Ovary (tissue), 9 donors: ENCODE data around the gene DLAT. TPM values are rescaled to one million over a fixed set of nuclear protein-coding genes. Genes with fewer than 3 reads are reported as not detected.

Experiments used
- DNase-seq, 5 donors: peaks; one replicate each; pipeline ENCODE4 v3.0.0-alpha.2; 2019 to 2020
- H3K27ac ChIP-seq, 2 donors: fragments of 200-600 bp; one replicate each; pipeline versions ENCODE4 v1.5.1 to v1.8.0; 2019 to 2022
- H3K27me3 ChIP-seq: fragments of 200-600 bp; one replicate; pipeline ENCODE4 v1.8.0; 2022
- H3K36me3 ChIP-seq: fragments of 200-600 bp; sonication (generic); one replicate; pipeline ENCODE4 v1.5.1; 2019
- H3K4me1 ChIP-seq: one replicate; pipeline ENCODE4 v1.8.1; 2013; ENCODE audit warnings: mild to moderate bottlenecking, moderate library complexity; ENCODE audit not compliant: insufficient read depth
- H3K4me3 ChIP-seq: fragments of 200-600 bp; sonication (generic); one replicate; pipeline ENCODE4 v1.5.1; 2017
- H3K9me3 ChIP-seq, 2 donors: fragments of 200-600 bp in 1 of 2; sonication (generic) in 1 of 2; one replicate each; pipeline versions ENCODE4 v1.5.1 to v1.8.1; 2013 to 2019; ENCODE audit warnings: mild to moderate bottlenecking in 1 of 2, moderate library complexity in 1 of 2
- EP300 ChIP-seq: sonication (generic); formaldehyde crosslinking; IDR thresholded peaks from one replicate; pipeline ENCODE4 v1.6.1; 2017; ENCODE audit warnings: antibody characterized with exemption
- POLR2A ChIP-seq: fragments of 450-650 bp; IDR thresholded peaks from one replicate; pipeline ENCODE4 v1.6.1; 2017; ENCODE audit warnings: antibody characterized with exemption, mild to moderate bottlenecking, moderate library complexity
- WGBS, 3 donors: extraction: QIAGEN DNeasy Blood & Tissue Kit in 1 of 3; methylation state at CpG; one replicate each; pipeline versions ENCODE4 v1.1.5 to v1.1.7; 2013 to 2017; 5-methylcytosine and 5-hydroxymethylcytosine counted together
- intact Hi-C, 4 donors: fragments of 100-400 bp; cut with DNase I; formaldehyde crosslinking; loops; one replicate each; pipeline versions ENCODE4 v1.11.0 to v1.15.1; 2022 to 2023
- polyA plus RNA-seq, 2 donors: library from polyadenylated mRNA; stranded (reverse); fragments of 200-250 nt in 1 of 2; fragments of 350-450 nt in 1 of 2; fragmentation: Illumina TruSeq in 1 of 2; extraction: RNeasy Lipid Tissue Mini Kit (QIAGEN cat#74804) in 1 of 2; gene quantifications; one replicate each; pipeline ENCODE4 v1.2.3, GENCODE V29; 2013 to 2014
- total RNA-seq, 7 donors: library from RNA; depleted of rRNA in 2 of 7; stranded (reverse); fragments of >200 nt in 2 of 7; fragmentation: NEBNext Ultra II Directional in 3 of 7; extraction: Animal tissue kit (Norgen Biotek cat#: 25700) in 3 of 7; gene quantifications; one replicate each; pipeline versions ENCODE4 v1.1.0 to v1.2.4, GENCODE V29; 2016 to 2023
- TF ChIP-seq, protein P1 (sequence below), 3 donors: fragments of 450-650 bp in 2 of 3; fragments of 200-600 bp in 1 of 3; IDR thresholded peaks; one replicate each; pipeline versions ENCODE4 v1.5.1 to v1.8.0; 2016 to 2022; ENCODE audit warnings: antibody characterized with exemption in 3 of 3, mild to moderate bottlenecking in 1 of 3
- donor health status: DM: no; HTN: no; CAD: no; lungs with moderate emphysema.
- donor health status: DM: no; HTN: no; CAD: no.
- donor health status: Bipolar disorder and iron deficiency.
- donor health status: DM: yes; HTN: yes; CAD: no.
- donor health status: DM: no; HTN: no; CAD: no.
- donor health status: DM: yes; HTN: yes; CAD: no.

DLAT gene
- total and polyA plus RNA-seq, 9 donors = 10.8 to 27.8 (median 19.9) TPM

DNA sequence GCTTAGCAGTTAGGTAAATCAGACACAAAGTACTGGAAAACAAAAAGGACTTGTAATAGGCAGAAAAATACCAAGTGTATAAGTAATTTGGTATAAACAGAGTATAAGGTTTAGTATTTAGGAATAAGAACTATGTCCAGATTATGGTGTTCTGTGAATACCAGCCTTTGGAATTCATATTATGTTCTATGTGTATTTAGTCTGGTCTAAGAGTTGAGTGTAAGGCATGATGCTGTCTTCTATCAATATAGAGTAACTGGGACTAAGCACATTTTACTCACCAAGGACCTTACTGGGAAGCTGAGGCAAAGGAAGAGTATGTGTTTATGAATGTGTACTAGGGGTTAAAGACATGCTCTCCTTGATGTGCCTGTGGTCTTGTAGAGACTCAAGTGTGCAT lies 71.0 kb downstream of the DLAT start:
- Histone ChIP-seq H3K4me3 (no peak overlapping the region), H3K27ac (no peak overlapping the region), H3K4me1 (peaks cover 1% of the 10 kb centered on the region), H3K9me3 (no peaks in the 10 kb centered on the region), H3K36me3 (no peaks in the 10 kb centered on the region), H3K27me3 (no peaks in the 10 kb centered on the region)
- no peak for TF ChIP-seq EP300
- no peak for DNase-seq
- intact Hi-C loops = no loop called here

DNA sequence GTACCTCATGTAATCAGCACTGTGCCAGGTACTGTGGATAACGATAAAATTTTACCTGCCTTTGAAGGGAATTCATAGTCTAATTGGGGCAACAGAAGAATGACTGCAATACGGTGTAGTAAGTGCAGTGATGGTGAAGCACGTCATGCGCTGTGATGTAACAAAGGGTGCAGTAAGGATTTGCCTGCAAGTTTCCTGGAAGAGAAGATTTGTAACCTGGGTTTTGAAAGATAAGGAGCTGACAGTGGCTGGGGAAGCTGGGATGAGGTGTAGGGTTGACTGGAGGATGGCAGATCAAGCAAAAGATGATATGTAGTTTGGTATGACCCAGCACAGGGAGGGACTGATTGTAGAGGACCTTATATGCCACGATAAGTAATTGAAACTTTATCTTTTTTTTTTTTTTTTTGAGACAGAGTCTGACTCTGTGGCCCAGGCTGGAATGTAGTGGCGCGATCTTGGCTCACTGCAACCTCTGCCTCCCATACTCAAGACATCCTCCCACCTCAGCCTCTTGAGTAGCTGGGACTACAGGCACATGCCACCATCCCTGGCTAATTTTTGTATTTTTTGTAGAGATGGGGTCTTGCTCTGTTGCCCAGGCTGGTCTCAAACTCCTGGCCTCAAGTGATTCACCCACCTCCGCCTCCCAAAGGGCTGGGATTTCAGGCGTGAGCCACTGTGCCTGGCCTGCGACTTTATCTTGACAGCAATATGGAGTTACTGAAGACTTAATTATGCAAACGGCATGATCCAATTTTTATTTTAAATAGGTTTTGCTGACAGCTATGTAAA lies 72.7 kb downstream of the DLAT start:
- Histone ChIP-seq H3K27me3 (no peaks in the 10 kb centered on the region), H3K36me3 (no peaks in the 10 kb centered on the region), H3K4me1 (peaks cover 1% of the 10 kb centered on the region), H3K27ac (no peak overlapping the region), H3K9me3 (no peaks in the 10 kb centered on the region), H3K4me3 (no peak overlapping the region)
- TF ChIP-seq POLR2A = no peak
- TF ChIP-seq EP300 = no peak
- TF ChIP-seq, protein P1, sequence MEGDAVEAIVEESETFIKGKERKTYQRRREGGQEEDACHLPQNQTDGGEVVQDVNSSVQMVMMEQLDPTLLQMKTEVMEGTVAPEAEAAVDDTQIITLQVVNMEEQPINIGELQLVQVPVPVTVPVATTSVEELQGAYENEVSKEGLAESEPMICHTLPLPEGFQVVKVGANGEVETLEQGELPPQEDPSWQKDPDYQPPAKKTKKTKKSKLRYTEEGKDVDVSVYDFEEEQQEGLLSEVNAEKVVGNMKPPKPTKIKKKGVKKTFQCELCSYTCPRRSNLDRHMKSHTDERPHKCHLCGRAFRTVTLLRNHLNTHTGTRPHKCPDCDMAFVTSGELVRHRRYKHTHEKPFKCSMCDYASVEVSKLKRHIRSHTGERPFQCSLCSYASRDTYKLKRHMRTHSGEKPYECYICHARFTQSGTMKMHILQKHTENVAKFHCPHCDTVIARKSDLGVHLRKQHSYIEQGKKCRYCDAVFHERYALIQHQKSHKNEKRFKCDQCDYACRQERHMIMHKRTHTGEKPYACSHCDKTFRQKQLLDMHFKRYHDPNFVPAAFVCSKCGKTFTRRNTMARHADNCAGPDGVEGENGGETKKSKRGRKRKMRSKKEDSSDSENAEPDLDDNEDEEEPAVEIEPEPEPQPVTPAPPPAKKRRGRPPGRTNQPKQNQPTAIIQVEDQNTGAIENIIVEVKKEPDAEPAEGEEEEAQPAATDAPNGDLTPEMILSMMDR (IDR thresholded peaks at IDR 0.05) = no peak
- 81 to 84% (median 84%) methylated on average over 11 of the region's 11 CpGs for WGBS, 3 donors
- intact Hi-C loops = no loop called here
- no peak for DNase-seq

DNA sequence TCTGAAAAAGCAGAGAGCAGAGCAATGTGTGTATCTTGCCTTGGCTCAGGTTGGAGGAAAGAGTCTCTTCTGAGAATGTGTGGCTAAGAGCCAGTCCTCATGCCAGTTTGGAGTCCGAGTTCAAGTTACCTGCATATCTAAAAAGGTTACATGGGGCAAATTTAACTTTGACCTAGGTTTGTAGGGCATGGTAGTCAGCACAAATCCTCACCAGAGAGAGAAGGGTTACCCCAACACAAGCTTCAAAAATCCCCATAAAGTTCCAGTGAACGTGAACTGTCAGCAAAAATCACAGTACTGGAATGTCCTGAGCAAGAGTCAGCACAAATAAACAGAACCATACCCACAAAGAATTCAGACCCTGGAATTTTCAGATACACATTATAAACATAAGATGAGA lies 75.3 kb downstream of the DLAT start:
- H3K4me3 ChIP-seq = no peak overlapping the region
- no peaks in the 10 kb centered on the region for H3K9me3 ChIP-seq
- H3K27me3 ChIP-seq = no peaks in the 10 kb centered on the region
- H3K4me1 ChIP-seq = peaks cover 1% of the 10 kb centered on the region
- WGBS, 3 donors = 52 to 70% (median 56%) methylated on average over 2 of the region's 2 CpGs
- no peak overlapping the region for H3K27ac ChIP-seq
- no peak for DNase-seq
- intact Hi-C loops = no loop called here
- H3K36me3 ChIP-seq = no peaks in the 10 kb centered on the region
- no peak for TF ChIP-seq POLR2A
- TF ChIP-seq, protein P1 (IDR thresholded peaks at IDR 0.05) = no peak

DNA sequence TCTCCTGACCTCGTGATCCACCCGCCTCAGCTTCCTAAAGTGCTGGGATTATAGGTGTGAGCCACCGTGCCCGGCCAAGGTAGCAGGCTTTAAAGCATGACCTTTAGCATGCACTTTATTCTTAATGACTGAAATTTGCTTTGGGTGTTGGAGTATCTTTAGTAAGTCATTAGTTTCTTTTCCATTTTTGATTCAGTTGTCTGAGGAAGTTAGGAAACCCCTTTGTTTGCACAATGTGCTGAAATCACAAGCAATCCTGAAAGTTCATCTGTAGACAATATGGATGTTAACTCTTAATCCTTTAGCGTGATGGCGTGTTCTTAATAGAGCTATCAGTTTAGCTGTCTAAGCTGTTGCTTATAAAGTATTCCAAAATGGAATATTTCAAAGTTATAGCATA lies 78.2 kb downstream of the DLAT start:
- Histone ChIP-seq H3K9me3 (no peaks in the 10 kb centered on the region), H3K36me3 (no peaks in the 10 kb centered on the region), H3K27ac (no peak overlapping the region), H3K27me3 (no peaks in the 10 kb centered on the region), H3K4me1 (no peaks in the 10 kb centered on the region), H3K4me3 (no peak overlapping the region)
- TF ChIP-seq, protein P1 (IDR thresholded peaks at IDR 0.05) = no peak
- no peak for TF ChIP-seq POLR2A
- no peak for TF ChIP-seq EP300
- intact Hi-C loops = no loop called here
- 90 to 95% (median 95%) methylated on average over 6 of the region's 6 CpGs for WGBS, 3 donors
- DNase-seq = no peak

DNA sequence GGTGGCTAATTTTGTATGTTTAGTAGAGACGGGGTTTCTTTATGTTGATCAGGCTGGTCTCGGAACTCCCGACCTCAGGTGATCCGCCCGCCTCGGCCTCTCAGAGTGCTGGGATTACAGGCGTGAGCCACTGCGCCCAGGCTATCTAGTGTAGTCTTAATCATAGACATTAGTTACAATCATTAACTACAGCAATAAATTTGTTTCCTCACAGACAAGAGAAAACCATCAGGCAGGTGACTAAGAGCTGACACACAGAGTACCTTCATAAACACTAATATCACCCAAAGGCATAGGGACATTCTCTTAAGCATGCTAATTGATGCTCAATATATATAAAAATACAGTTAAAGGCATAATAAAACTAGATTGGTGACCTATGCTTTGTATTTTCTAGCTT lies 80.9 kb downstream of the DLAT start:
- Histone ChIP-seq H3K27ac (no peak overlapping the region), H3K4me3 (no peak overlapping the region), H3K36me3 (no peaks in the 10 kb centered on the region), H3K4me1 (no peaks in the 10 kb centered on the region), H3K27me3 (no peaks in the 10 kb centered on the region), H3K9me3 (no peaks in the 10 kb centered on the region)
- intact Hi-C loops = no loop called here
- TF ChIP-seq, protein P1 (IDR thresholded peaks at IDR 0.05) = no peak
- TF ChIP-seq POLR2A (no peak), EP300 (no peak)
- WGBS, 3 donors = 95 to 96% (median 96%) methylated on average over 8 of the region's 8 CpGs
- no peak for DNase-seq
